HG02571 (cell line): Measurements from ENCODE around the gene CSMD2.

ENCODE experiments used
- ATAC-seq: cut with Tn5 transposase; IDR thresholded peaks from one replicate; pipeline ENCODE4 v1.9.1; 2021; ENCODE audit warnings: mild to moderate bottlenecking, moderate library complexity; ENCODE audit not compliant: unreplicated experiment

The CSMD2 gene

GRCh38 chr1:33655496-33655895, 509.5 kb downstream of the CSMD2 start:
- ATAC-seq: no peak

- no peak for ATAC-seq
These were observed 510.7 kb downstream of the CSMD2 start for GRCh38 chr1:33654267-33654834.

GRCh38 chr1:33653226-33653625, 511.8 kb downstream of the CSMD2 start:
- ATAC-seq: no peak

- no peak for ATAC-seq
These were observed 514.3 kb downstream of the CSMD2 start for GRCh38 chr1:33650708-33651107.

GRCh38 chr1:33649759-33650158, 515.3 kb downstream of the CSMD2 start:
- ATAC-seq: no peak

- ATAC-seq: no peak
These were observed 521.8 kb downstream of the CSMD2 start for GRCh38 chr1:33643216-33643615.

- ATAC-seq: no peak
These were observed 523.8 kb downstream of the CSMD2 start for GRCh38 chr1:33641104-33641830.

- no peak for ATAC-seq
These were observed 524.8 kb downstream of the CSMD2 start for GRCh38 chr1:33640114-33640660.

GRCh38 chr1:33637846-33638440, 527.1 kb downstream of the CSMD2 start:
- no peak for ATAC-seq

- ATAC-seq: no peak
These were observed 528.8 kb downstream of the CSMD2 start for GRCh38 chr1:33636209-33636608.

GRCh38 chr1:33635336-33636012, 529.6 kb downstream of the CSMD2 start:
- ATAC-seq: no peak

GRCh38 chr1:33634806-33635205, 530.2 kb downstream of the CSMD2 start:
- no peak for ATAC-seq

GRCh38 chr1:33634143-33634542, 530.9 kb downstream of the CSMD2 start:
- no peak for ATAC-seq

- ATAC-seq: no peak
These were observed 531.8 kb downstream of the CSMD2 start for GRCh38 chr1:33633019-33633801.

GRCh38 chr1:33630686-33631085, 534.3 kb downstream of the CSMD2 start:
- ATAC-seq: no peak

GRCh38 chr1:33626801-33627200, 538.2 kb downstream of the CSMD2 start:
- no peak for ATAC-seq

- no peak for ATAC-seq
These were observed 539.8 kb downstream of the CSMD2 start for GRCh38 chr1:33624991-33625870.

GRCh38 chr1:33624261-33624990, 540.6 kb downstream of the CSMD2 start:
- ATAC-seq: no peak

GRCh38 chr1:33623811-33624210, 541.2 kb downstream of the CSMD2 start:
- ATAC-seq: no peak
